Epithelial cell of proximal tubule (primary cell): ENCODE results near the gene EIF4E1B. TPM values are rescaled to one million over a fixed set of nuclear protein-coding genes. Genes with fewer than 3 reads are reported as not detected.

Experiments
- DNase-seq: peaks from one replicate; pipeline ENCODE4 v3.0.0-alpha.2; 2011; ENCODE audit warnings: low read depth
- H3K4me3 ChIP-seq: 2 replicates; pipeline ENCODE4 v1.5.1; 2011; ENCODE audit warnings: low read depth, mild to moderate bottlenecking, low read length
- total RNA-seq: library from RNA; depleted of rRNA; stranded (reverse); fragments of >200 nt; gene quantifications from 2 replicates; pipeline ENCODE4 v1.2.3, GENCODE V29; 2015
- TF ChIP-seq, protein P1 (sequence below): conservative IDR thresholded peaks from 2 replicates; pipeline ENCODE4 v1.5.1; 2012; ENCODE audit warnings: low read depth, mild to moderate bottlenecking, low read length

Gene EIF4E1B
- total RNA-seq, 1 donor from 2014 or later = not detected

DNA sequence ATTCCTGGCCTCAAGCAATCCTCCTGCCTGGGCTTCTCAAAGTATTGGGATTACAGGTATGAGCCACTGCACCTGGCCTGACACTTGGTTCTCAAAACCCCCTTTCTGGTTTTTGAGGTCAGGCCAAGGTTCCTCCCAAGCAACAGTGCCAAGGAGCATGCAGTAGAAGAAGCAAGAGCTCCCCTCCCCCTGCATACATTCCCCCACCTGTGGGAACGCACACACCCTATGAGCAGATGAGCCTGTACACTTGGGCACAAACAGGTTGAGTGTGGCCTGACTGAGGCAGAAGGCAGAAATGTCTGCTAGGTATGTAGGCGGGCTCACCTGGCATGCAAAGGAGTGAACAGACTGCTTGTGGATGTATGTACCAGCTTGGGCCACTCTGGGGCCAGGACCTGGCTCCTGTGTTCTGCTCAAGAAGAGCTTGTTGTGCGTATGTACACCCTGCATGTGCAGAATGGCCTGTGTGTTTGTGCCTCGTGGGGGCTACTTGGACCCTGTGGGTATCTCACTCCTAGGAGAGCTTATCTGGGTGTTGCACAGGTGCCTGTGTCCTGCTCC, 22.3 kb upstream of the EIF4E1B start:
- no peak overlapping the region for H3K4me3 ChIP-seq
- no peak for DNase-seq
- TF ChIP-seq, protein P1, sequence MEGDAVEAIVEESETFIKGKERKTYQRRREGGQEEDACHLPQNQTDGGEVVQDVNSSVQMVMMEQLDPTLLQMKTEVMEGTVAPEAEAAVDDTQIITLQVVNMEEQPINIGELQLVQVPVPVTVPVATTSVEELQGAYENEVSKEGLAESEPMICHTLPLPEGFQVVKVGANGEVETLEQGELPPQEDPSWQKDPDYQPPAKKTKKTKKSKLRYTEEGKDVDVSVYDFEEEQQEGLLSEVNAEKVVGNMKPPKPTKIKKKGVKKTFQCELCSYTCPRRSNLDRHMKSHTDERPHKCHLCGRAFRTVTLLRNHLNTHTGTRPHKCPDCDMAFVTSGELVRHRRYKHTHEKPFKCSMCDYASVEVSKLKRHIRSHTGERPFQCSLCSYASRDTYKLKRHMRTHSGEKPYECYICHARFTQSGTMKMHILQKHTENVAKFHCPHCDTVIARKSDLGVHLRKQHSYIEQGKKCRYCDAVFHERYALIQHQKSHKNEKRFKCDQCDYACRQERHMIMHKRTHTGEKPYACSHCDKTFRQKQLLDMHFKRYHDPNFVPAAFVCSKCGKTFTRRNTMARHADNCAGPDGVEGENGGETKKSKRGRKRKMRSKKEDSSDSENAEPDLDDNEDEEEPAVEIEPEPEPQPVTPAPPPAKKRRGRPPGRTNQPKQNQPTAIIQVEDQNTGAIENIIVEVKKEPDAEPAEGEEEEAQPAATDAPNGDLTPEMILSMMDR = no peak

DNA sequence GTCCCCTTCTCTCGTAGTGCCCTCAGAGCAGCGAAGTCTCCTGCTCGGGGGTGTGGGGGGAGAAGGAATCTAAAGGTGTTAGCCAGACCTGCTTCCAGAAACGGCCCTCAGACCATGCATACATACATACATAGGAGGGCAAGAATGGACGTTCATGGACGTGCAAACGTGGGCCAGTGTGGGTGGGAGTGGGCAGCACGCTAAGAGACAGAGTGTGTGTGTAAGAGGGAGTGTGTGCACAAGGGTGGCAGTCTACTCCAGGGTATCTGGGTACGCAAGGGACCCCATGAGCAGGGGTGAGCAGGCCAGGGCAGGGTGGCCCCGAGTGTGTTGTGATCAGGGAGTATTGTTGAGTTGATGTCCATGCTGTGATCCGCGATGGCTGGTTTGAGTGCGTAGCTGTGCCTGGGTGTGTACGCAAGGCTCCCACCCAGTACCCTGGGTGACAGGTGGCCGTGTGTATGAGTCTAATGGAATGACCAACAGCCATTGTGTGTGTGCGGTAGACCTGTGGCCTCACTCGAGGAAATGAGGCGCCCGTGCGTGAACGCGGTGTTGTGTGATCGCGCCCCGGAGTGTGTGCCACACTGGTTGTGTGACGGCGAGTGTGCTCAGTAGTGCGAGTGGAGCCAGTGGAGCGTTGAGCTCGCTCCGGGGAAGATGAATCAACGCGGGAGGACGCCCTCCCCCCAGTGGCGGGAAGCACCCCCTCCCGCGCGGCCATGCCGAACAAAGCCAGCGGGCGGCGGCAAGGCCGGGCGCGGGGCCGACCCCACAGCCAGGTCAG, 21.3 kb upstream of the EIF4E1B start:
- DNase-seq = no peak
- TF ChIP-seq, protein P1 = no peak
- H3K4me3 ChIP-seq = peak overlapping the region; percentile 76

DNA sequence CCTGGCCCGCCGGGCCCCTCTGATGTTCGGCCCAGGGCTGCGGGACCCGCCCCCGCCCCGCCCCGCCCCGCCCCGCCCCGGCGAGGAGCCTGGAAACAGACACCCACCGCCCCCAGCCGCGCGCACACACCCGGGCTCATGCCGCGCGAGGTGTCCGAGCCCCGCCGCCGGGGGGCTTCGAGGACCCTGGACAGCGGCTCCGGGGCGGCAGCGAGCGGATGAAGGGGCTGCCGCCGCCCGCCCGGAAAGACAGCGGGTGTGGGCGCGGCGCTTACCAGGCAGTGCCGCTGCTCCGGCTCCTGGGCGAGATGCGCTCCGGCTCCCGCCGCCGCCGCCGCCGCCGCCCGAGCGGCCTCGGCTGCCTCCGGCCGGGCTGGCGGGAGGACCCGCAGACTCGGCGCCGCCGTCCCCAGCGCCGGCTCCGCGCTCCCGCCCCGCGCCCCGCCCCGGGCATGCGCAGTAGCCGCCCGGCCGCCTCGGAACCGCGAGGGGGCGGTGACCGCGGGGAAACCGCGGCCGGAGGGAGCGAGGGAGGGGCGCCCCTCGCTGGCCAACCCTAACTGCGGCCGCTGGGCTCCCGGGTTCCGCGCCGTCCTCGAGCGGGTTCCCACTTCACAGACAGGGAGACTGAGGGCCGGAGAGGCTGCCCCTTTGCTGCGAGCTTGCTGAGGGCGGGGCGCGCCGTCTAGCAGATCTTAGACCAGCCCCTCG, 20.6 kb upstream of the EIF4E1B start, which contains the start of gene GPRIN1:
Gene GPRIN1 (minus strand): TSS at position 433 of the 711 bp plus-strand sequence. CDS start 10,322 bp downstream, outside the sequence.
- TF ChIP-seq, protein P1 = peak; percentile 25
- peak within 1 kb of the TSS; percentile 76 for H3K4me3 ChIP-seq
- DNase-seq = no peak

DNA sequence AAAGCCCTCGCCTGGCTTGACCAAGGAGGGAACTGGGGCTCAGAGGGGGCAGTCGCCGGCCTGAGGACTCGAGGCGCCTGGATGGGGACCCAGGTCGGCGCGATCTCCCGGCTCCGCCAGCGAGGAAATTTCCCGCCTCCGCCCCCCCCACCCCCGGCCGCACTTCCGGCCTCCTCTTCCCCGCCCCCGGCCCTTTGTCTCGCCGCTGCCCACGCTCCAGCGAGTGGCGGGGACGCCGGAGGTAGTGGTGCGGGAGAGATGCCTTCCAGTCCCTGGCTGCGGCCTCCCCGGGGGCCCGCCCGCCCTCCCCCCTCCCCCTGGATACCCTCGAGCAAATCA, 20.1 kb upstream of the EIF4E1B start:
- no peak for DNase-seq
- H3K4me3 ChIP-seq = peak overlapping the region; percentile 76

DNA sequence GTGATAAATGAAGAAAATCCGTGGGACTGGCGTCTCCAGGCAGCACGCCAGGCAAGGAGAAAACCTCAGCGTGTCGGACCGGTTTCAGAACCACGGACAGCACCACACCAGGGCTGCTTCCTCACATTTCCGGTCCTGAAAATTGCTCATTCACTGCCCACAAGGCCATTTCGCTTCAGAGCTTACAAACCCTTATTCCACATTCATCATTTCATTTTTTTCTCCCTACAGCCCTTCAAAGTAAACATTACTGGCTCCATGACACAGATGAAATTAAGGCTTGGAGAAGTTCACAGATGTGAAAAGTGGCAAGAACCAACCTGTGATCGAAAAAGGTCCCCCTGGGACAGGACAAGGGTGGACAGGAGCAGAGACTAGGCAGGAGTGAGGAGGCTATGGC, 19.0 kb upstream of the EIF4E1B start:
- no peak overlapping the region for H3K4me3 ChIP-seq
- no peak for DNase-seq
- TF ChIP-seq, protein P1 = no peak

More for the DNA sequence above, 20.1 kb upstream of the EIF4E1B start:
- TF ChIP-seq, protein P1 = no peak

DNA sequence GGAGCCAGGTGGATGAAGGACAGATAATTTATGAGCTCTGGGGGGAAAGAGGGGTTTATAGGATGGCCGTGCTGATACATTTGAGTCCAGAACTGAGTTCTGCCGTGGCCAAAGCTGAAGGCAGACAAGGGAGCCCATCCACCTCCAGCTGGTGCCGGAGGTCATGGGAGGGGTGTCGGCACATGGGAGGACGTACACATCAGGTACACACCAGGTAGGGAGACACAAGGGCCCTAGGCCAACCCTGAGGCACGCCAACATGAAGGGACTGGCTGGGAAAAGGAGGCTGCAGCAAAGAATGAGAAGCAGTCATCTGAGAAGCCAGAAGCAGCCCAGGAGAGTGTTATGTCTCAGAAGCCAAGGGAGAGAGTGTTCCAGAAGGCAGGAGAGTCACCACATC, 18.5 kb upstream of the EIF4E1B start:
- no peak overlapping the region for H3K4me3 ChIP-seq
- TF ChIP-seq, protein P1 = no peak
- DNase-seq = no peak
